ENCODE measurements around the gene NKTR. TPM values are rescaled to one million over a fixed set of nuclear protein-coding genes. Genes with fewer than 3 reads are reported as not detected.
"Not testable (repeated sequence)": the region's sequence is repeated elsewhere in the genome, so short reads cannot be mapped to it uniquely, and the experiment has no call there.

The NKTR gene
- total RNA-seq, 4 donors from 2014 or later: 17.9 to 134 (median 56.3) TPM

DNA sequence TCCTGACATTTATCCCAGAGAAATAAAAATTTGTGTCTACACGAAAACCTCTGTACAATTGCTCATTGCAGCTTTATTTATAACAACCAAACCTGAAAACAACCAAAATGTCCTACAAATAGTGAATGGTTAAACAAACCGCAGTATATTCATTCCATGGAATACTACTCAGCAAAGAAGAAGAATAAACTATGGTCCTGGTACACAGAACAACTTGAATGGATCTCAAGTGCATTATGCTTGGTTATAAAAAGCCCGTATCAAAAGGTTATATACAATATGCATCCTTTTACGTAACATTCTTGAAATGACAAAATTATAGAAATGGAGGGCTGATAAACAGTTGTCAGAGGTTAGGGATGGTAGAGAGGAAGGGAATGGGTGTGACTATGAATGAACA, 22.4 kb upstream of the NKTR start:
- 91 to 100% methylated on average over 2 to 4 of the region's 4 CpGs for WGBS, 2 donors (ENCODE audit: low coverage in 1 of 2)
- ATAC-seq: no peak
- H3K36me3 ChIP-seq: peaks cover 0 to 25% of the 10 kb centered on the region in 2 donors
- peaks cover 0 to 37% (median 10%) of the 10 kb centered on the region in 3 donors for H3K4me1 ChIP-seq
- H3K27ac ChIP-seq: no peak overlapping the region
- peaks cover 0 to 6% (median 0%) of the 10 kb centered on the region in 3 donors for H3K9me3 ChIP-seq
- H3K27me3 ChIP-seq: no peaks in the 10 kb centered on the region
- TF ChIP-seq POLR2AphosphoS5 (IDR thresholded peaks at IDR 0.05) (no peak), POLR2A (IDR thresholded peaks at IDR 0.05) (no peak), EP300 (IDR thresholded peaks at IDR 0.05) (no peak)
- TF ChIP-seq, protein P1, sequence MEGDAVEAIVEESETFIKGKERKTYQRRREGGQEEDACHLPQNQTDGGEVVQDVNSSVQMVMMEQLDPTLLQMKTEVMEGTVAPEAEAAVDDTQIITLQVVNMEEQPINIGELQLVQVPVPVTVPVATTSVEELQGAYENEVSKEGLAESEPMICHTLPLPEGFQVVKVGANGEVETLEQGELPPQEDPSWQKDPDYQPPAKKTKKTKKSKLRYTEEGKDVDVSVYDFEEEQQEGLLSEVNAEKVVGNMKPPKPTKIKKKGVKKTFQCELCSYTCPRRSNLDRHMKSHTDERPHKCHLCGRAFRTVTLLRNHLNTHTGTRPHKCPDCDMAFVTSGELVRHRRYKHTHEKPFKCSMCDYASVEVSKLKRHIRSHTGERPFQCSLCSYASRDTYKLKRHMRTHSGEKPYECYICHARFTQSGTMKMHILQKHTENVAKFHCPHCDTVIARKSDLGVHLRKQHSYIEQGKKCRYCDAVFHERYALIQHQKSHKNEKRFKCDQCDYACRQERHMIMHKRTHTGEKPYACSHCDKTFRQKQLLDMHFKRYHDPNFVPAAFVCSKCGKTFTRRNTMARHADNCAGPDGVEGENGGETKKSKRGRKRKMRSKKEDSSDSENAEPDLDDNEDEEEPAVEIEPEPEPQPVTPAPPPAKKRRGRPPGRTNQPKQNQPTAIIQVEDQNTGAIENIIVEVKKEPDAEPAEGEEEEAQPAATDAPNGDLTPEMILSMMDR (IDR thresholded peaks at IDR 0.05): no peak
- no peak overlapping the region for H3K4me3 ChIP-seq

DNA sequence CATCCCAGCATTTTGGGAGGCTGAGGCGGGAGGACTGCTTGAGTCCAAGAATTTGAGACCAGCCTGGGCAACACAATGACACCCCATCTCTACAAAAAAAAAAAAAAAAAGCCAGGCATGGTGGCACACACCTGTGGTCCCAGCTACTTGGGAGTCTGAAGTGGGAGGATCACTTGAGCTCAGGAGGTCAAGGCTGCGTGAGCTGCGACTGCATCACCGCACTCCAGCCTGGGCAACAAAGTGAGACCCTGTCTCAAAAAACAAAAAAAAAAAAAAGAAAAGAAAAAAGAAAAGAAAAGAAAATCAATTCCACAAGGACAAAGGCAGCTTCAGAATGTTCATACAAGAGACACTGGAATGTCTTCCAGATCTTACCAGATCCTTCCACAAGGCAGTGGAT, 21.1 kb upstream of the NKTR start:
- not testable (repeated sequence) for H3K27me3 ChIP-seq, ATAC-seq, H3K27ac ChIP-seq, H3K9me3 ChIP-seq, H3K4me3 ChIP-seq
- Histone ChIP-seq H3K36me3 (peaks cover 0 to 12% of the 10 kb centered on the region in 2 donors), H3K4me1 (peaks cover 0 to 39% (median 10%) of the 10 kb centered on the region in 3 donors)
- 89% methylated on average over 4 of the region's 4 CpGs; no CpG with 5 or more reads in 1 of the 2 donors for WGBS, 2 donors (ENCODE audit: low coverage in 1 of 2)

GRCh38 chr3:42581400-42581708, 19.1 kb upstream of the NKTR start:
- 0% methylated on average over 1 of the region's 11 CpGs; no CpG with 5 or more reads in 1 of the 2 donors for WGBS, 2 donors (ENCODE audit: low coverage in 1 of 2)
- Histone ChIP-seq H3K36me3 (peaks cover 0 to 12% of the 10 kb centered on the region in 2 donors), H3K27ac (peak overlapping the region; percentile 85 to 94 (median 89)), H3K4me3 (peak overlapping the region; percentile 83 to 94), H3K27me3 (no peaks in the 10 kb centered on the region), H3K9me3 (no peaks in the 10 kb centered on the region), H3K4me1 (peaks cover 0 to 39% (median 10%) of the 10 kb centered on the region in 3 donors)
- no peak for TF ChIP-seq EP300 (IDR thresholded peaks at IDR 0.05)
- TF ChIP-seq, protein P1 (IDR thresholded peaks at IDR 0.05): no peak
- TF ChIP-seq POLR2A (IDR thresholded peaks at IDR 0.05): no peak
- no peak for TF ChIP-seq POLR2AphosphoS5 (IDR thresholded peaks at IDR 0.05)
- no peak for ATAC-seq

- Histone ChIP-seq H3K9me3 (no peaks in the 10 kb centered on the region), H3K36me3 (peaks cover 0 to 12% of the 10 kb centered on the region in 2 donors), H3K27me3 (no peaks in the 10 kb centered on the region), H3K27ac (peak within 1 kb of the TSS; percentile 85 to 94 (median 89)), H3K4me1 (peaks cover 0 to 39% (median 10%) of the 10 kb centered on the region in 3 donors), H3K4me3 (peak within 1 kb of the TSS; percentile 83 to 94)
- peak; percentile 61 to 70 for TF ChIP-seq POLR2A (IDR thresholded peaks at IDR 0.05)
- TF ChIP-seq POLR2AphosphoS5 (IDR thresholded peaks at IDR 0.05): peak; percentile 71
- TF ChIP-seq, protein P1 (IDR thresholded peaks at IDR 0.05): peak in 2 of 4 experiments; percentile 11 to 44
- no peak for TF ChIP-seq EP300 (IDR thresholded peaks at IDR 0.05)
- peak; percentile 99 for ATAC-seq
- 0% methylated on average over 2 of the region's 77 CpGs; no CpG with 5 or more reads in 1 of the 2 donors for WGBS, 2 donors (ENCODE audit: low coverage in 1 of 2)
Observed at GRCh38 chr3:42581709-42582473, 18.6 kb upstream of the NKTR start, which contains the start of gene SEC22C. Gene SEC22C (minus strand): TSS chr3:42581967. CDS start chr3:42569046, 12,921 bp downstream.

GRCh38 chr3:42582474-42583070, 17.9 kb upstream of the NKTR start:
- Histone ChIP-seq H3K4me3 (peak overlapping the region; percentile 83 to 94), H3K4me1 (peaks cover 0 to 37% (median 10%) of the 10 kb centered on the region in 3 donors), H3K9me3 (no peaks in the 10 kb centered on the region), H3K36me3 (peaks cover 0 to 12% of the 10 kb centered on the region in 2 donors), H3K27ac (peak overlapping the region; percentile 85 to 94 (median 89)), H3K27me3 (no peaks in the 10 kb centered on the region)
- ATAC-seq: no peak
- TF ChIP-seq, protein P1 (IDR thresholded peaks at IDR 0.05): no peak
- TF ChIP-seq EP300 (IDR thresholded peaks at IDR 0.05): no peak
- TF ChIP-seq POLR2AphosphoS5 (IDR thresholded peaks at IDR 0.05): no peak
- TF ChIP-seq POLR2A (IDR thresholded peaks at IDR 0.05): no peak
- 7% methylated on average over 3 of the region's 3 CpGs; no CpG with 5 or more reads in 1 of the 2 donors for WGBS, 2 donors (ENCODE audit: low coverage in 1 of 2)
